NCI-H2081 treated with DMSO at 0.1 percent for 48 hours (cell line): ENCODE data around the gene PTPN1.
"Not testable (repeated sequence)": the region's sequence is repeated elsewhere in the genome, so short reads cannot be mapped to it uniquely, and the experiment has no call there.

Experiments
- DNase-seq: peaks from one replicate; lab custom pipeline; 2025; lab: John Stamatoyannopoulos, UW

Gene PTPN1

DNA sequence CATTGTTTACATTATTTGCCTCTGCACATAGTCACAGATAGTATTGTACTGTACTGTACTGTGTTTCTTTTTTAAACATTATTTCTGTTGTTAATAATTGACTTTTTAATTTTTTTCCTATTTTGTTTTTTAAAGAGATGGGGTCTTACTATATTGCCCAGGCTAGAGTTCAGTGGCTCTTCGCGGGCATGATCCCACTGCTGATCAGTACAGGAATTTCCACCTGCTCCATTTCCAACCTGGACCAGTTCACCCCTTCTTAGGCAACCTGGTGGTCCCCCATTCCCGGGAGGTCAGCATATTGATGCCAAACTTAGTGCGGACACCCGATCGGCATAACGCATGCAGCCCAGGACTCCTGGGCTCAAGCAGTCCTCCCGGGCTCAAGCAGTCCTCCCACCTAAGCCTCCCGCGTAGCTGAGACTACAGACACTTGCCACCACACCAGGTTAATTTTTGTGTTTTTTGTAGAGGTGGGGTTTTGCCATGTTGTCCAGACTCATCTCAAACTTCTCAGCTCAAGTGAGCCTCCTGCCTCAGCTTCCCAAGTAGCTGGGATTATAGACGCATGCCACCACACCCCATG is 47.5 kb downstream of the PTPN1 start:
- no peak for DNase-seq

GRCh38 chr20:50558483-50558925 is 48.3 kb downstream of the PTPN1 start:
- DNase-seq = no peak

- DNase-seq = no peak
Measured at GRCh38 chr20:50559149-50559548, 49.0 kb downstream of the PTPN1 start.

DNA sequence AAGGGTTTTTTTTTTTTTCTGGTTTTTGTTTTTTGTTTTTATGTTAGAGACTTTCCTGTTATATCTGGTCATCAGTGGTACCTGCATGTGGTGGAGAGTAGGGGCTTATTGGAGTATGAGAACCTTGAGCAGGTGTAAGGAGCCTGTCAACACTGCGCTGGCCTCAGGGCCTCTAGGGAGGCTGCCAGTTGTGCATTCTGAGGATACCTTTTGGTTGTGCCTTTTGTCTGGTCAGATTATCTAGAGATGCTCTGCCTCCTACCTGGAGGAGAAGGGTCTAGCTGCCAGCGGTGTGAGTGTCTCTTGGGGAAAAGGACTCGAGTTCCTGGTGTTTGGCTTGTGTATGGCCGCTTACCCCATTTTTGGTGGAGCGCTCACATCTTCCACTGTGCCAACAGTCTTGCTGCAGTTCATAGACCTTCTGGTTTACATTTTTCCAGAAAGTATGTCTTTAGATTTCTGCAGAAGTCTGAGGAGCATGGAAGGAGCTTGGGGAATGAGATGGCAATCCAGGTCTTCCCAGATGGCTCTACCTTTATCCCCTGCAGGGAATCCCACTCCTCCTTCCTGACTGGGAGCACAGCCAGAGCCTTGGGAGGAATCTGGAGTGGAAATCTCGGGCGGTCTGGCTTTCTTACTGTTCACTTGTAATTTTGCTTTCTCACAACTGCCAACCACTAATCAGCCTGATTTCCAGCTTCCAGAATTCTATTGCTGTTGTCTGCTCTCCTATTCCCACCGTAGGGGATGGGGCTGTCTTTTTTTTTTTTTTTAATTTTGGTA is 49.9 kb downstream of the PTPN1 start:
- DNase-seq = no peak

DNA sequence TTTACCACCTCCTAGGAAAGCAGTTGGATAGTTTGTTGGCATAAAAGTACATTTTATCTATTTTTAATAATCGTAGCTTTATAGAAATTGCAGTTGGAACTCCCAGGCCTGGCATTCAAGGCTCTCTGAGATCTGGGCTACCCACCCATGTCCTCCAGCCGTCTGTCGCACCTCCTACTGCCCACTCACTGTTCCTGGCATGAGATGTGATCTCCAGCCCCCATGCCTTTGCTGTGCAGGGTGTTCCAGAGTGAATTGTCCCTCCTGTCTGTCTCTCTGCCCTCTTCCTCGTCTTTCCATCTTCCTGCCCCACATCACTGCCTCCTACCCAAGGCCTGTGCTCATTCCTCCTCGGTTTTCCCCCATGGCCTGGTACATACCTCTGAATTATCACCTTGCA is 50.7 kb downstream of the PTPN1 start:
- no peak for DNase-seq

- no peak for DNase-seq
Measured at GRCh38 chr20:50561379-50562078, 51.3 kb downstream of the PTPN1 start.

GRCh38 chr20:50562262-50562701 is 52.1 kb downstream of the PTPN1 start:
- no peak for DNase-seq

DNA sequence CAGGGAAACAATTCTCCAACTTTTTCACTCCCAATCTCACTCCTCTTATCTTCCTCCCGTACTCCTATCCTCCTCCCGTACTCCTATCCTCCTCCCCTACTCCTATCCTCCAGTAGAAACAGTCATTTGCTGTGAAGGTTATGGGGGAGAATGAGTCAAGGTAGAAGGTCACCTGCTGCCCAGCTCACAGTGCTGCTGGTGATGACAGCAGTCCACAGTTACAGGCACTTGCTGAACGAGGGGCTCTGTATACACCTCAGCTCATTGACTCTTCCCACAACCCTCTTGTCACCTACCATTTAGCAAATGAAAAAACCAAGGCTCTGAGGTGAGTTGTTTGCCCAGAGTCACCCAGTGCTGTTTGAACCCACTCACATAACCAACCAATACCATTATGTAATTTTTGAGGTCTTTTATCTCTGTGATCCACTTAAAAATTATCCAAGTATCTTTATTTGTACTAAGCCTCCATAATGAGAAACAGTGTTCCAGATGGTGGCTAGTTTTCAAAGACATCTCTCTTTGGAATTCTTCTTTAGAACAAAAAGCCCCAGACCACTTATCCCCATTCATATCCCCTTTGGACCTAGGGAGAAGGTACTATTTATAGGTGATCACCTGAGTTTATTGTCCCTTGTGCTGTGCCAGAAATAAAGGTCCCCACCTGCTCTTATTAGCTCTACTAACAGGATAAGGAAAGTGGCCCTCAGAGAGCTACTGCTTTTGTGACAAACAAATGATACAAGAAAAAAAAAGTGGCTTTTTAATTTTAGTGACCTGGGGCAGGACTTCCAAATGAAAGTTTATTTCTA is 53.2 kb downstream of the PTPN1 start:
- no peak for DNase-seq

GRCh38 chr20:50565383-50565782 is 55.2 kb downstream of the PTPN1 start:
- DNase-seq = no peak

DNA sequence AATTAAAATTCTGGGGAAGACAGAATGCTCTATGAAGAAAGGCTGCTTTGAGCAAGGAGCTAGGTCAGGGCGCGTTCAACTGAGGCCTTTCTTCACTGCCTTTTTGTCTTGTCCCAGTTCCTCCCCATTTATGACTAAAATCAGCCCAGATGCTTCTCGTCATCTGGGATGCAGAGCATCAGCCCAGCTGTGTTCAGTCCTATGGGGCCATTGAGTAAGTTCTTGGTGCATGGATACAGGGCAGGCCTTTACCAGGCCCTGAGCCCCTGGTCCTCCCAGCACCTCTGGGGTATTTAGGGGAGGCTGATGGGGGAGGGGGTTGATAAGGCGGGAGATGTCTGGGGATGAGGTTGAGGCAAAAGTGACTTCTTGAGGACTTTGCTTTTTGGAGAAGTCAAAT is 55.7 kb downstream of the PTPN1 start:
- no peak for DNase-seq

DNA sequence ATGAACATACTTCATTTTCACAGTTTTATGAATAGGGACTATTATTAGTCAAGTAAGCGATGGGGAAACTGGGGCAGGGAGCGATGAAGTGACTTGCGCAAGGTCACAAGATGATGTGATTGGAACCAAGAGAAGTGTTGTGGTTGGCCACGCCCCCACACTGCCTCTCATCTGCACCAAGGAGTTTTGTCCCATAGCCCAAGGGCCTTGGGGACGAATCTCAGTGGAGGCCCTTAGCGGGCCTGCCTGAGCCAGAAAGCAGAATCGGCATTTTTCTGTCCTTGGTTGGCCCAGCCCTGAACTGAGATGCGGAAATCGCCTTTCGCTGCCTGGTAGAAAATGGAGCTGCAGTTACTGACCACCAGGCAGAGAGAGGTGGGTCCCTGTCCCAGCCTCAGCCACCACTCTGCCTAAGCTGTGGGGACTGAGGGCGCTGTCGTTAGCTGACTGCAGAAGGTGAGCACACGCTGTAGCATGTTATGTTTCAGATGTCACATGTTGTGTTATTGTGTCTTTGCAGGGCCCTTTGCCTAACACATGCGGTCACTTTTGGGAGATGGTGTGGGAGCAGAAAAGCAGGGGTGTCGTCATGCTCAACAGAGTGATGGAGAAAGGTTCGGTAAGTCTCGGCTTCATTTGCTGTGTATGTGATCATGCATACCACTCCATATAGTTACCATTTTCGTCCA is 57.8 kb downstream of the PTPN1 start:
- no peak for DNase-seq

- DNase-seq = no peak
Measured at GRCh38 chr20:50568549-50568942, 58.4 kb downstream of the PTPN1 start.

DNA sequence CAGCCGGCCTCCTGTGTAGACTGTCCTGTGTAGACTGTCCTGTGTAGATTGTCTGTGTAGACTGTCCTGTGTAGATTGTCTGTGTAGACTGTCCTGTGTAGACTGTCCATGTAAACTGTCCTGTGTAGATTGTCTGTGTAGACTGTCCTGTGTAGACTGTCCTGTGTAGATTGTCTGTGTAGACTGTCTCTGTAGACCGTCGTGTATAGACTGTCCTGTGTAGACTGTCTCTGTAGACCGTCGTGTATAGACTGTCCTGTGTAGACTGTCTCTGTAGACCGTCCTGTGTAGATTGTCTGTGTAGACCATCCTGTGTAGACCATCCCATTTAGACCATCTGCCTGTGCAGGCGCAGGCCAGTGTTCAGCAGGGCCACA is 59.3 kb downstream of the PTPN1 start:
- DNase-seq = not testable (repeated sequence)

DNA sequence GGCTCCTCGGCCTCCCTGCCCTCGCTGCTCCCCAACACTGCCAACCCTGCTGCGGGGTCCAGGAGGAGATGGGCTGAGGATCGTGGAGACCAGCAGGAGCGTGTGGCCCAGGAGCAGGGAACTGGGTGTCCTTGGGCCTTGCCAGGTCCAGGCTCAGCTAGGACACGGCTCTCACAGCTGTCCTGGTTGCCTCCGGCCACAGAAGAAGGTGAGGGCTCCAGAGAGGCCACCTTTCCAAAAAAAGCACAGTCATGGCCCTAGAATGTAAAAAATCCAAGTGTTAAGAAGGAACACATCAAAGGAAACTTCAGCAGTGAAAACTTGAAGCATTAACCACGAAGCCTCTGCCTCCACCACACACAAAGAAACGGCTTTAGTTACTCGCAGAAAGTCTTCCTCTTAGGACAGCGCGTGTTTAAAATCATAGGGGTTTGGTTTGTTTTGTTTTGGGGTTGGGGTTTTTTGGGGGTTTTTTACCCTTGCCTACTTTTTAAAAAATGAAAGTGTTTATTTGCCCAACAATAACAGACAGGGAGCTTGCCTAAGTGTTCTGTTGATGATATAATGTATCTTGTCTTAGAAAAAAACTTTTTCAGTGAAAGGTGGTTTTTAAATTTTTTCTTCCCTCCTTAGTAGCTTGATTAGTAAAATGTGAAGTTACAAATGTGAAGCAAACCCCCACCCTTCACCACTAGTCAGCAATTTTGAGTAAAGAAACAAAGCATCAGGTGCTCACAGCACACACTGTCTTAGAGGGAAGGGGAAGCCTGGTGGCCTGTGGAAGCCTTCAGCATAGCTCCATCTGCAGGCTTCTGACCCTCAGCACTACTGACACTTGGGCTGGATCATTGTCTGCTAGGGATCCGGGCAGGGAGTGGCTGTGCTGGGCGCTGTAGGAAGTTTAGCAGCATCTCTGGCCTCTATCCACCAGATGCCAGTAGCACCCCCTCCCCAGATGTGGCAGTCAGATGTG is 60.0 kb downstream of the PTPN1 start:
- no peak for DNase-seq

DNA sequence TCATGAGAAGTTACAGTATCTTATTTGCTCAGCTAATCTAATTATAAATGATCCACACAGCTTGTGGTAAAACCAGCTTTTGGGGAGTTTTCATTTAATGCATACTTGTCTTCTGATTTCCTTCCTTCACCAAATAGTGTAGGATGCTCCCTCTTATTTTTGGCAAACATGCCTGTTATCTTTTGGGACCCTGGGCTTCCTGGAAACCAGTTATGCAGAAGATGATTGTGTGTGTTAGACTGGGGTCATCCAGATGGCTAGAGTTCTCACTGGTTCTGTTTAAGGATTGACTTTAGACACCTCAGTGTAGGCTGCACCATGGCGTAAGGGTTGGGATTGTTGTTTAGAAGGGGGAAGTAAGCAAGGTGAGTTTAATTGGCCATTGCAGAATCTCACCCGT is 61.3 kb downstream of the PTPN1 start:
- DNase-seq = no peak

- no peak for DNase-seq
Measured at GRCh38 chr20:50572938-50573777, 63.0 kb downstream of the PTPN1 start.

DNA sequence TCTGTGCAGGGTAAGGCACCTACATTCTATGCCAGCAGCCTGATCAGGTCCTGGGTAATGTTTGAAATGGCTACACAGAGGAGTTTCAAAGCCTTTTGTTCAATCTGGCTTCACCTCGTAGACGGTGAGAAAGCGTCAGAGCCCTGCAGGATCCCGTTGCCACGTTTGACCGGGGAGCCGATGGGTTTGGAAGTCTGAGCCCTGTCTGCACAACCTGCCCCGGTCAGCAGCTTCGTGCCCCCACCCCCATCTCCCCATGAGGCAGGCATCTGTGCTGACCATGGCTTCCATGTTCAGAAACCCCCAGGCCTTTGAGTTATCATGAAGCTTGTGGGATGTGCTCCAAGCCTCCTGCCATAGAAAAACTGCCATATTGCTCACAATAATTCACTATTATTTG is 63.9 kb downstream of the PTPN1 start:
- no peak for DNase-seq

DNA sequence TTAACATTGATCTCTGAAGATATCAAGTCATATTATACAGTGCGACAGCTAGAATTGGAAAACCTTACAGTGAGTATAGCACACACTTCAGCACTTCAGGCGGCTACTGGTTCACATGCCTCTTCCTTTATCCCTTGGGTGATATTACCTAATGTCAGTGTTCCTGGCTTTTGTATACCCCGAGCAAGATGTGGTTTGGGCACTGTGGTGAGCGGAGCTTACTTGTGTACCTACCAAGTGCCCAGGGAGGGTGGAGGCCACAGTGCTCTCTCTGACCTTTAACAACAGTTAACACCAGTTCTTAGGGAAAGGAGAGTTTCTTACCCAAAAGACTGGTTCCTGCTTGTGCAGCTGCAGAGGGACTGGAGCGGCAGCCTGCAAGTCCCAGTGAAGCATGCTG is 64.4 kb downstream of the PTPN1 start:
- DNase-seq = no peak

- no peak for DNase-seq
Measured at GRCh38 chr20:50575865-50576720, 65.9 kb downstream of the PTPN1 start.
